SK-N-SH (cell line): Measurements from ENCODE around the gene COQ5. TPM values are rescaled to one million over a fixed set of nuclear protein-coding genes. Genes with fewer than 3 reads are reported as not detected.

Source experiments
- CTCF ChIA-PET: fragments of 300-600, 350-600 bp; formaldehyde crosslinking; extraction: SDS; loops from one replicate; lab custom pipeline; 2021; lab: Yijun Ruan, JAX
- POLR2A ChIA-PET: fragments of 350-600 bp; sonication (Branson Sonifier 250); formaldehyde crosslinking; extraction: SDS; loops from one replicate; lab custom pipeline; 2020; ENCODE audit warnings: antibody characterized with exemption, inconsistent platforms; lab: Yijun Ruan, JAX
- DNase-seq: peaks from one replicate; pipeline ENCODE4 v3.0.0; 2012
- H2AFZ ChIP-seq: fragments of 200-600 bp; sonication (generic); 2 replicates; pipeline ENCODE4 v1.8.1; 2016; ENCODE audit warnings: antibody characterized with exemption, mild to moderate bottlenecking, low read depth
- H3F3A ChIP-seq: fragments of 200-600 bp; sonication (generic); replicated peaks from 2 replicates; pipeline ENCODE3; 2016; ENCODE audit warnings: antibody characterized with exemption, mild to moderate bottlenecking; ENCODE audit not compliant: insufficient read depth
- H3K27ac ChIP-seq, 2 experiments: fragments of 200-500 bp in 1 of 2; fragments of 200-600 bp in 1 of 2; sonication (Bioruptor generic) in 1 of 2; sonication (generic), shearing (Covaris generic) in 1 of 2; 2 replicates each; pipeline versions ENCODE4 v1.5.1 to v1.6.1; 2014 to 2016; ENCODE audit warnings: low read depth in 2 of 2, inconsistent platforms in 1 of 2, low read length in 1 of 2, mild to moderate bottlenecking in 1 of 2, mixed read lengths in 1 of 2
- H3K27me3 ChIP-seq: fragments of 200-600 bp; sonication (generic), shearing (Covaris generic); 2 replicates; pipeline ENCODE4 v1.6.1; 2016; ENCODE audit warnings: mixed run types; ENCODE audit not compliant: insufficient read depth
- H3K36me3 ChIP-seq, 2 experiments: fragments of 200-500 bp in 1 of 2; fragments of 200-600 bp in 1 of 2; sonication (Bioruptor generic) in 1 of 2; sonication (generic) in 1 of 2; replicated peaks in 1 of 2; 2 replicates each; pipeline versions ENCODE3 to v1.5.1; 2014 to 2016; ENCODE audit warnings: low read length in 1 of 2, mild to moderate bottlenecking in 1 of 2; ENCODE audit not compliant: insufficient read depth in 2 of 2, control insufficient read depth in 1 of 2
- H3K4me1 ChIP-seq, 2 experiments: fragments of 200-500 bp in 1 of 2; fragments of 200-600 bp in 1 of 2; sonication (Bioruptor generic) in 1 of 2; sonication (generic), shearing (Covaris generic) in 1 of 2; 2 replicates each; pipeline versions ENCODE4 v1.5.1 to v1.6.1; 2014 to 2016; ENCODE audit warnings: low read depth in 1 of 2, low read length in 1 of 2, mixed run types in 1 of 2; ENCODE audit not compliant: insufficient read depth in 2 of 2, control insufficient read depth in 1 of 2
- H3K4me2 ChIP-seq: fragments of 200-600 bp; sonication (generic), shearing (Covaris generic); 2 replicates; pipeline ENCODE4 v1.6.1; 2017; ENCODE audit warnings: mixed run types
- H3K4me3 ChIP-seq, 2 experiments: fragments of 200-500 bp in 1 of 2; fragments of 200-600 bp in 1 of 2; sonication (Bioruptor generic) in 1 of 2; sonication (generic), shearing (Covaris generic) in 1 of 2; 2 replicates each; pipeline versions ENCODE4 v1.5.1 to v1.8.1; 2014 to 2016; ENCODE audit warnings: low read depth in 2 of 2, inconsistent platforms in 1 of 2, low read length in 1 of 2, mild to moderate bottlenecking in 1 of 2, mixed read lengths in 1 of 2, moderate library complexity in 1 of 2
- H3K79me2 ChIP-seq: fragments of 200-600 bp; sonication (generic); 2 replicates; pipeline ENCODE4 v1.8.1; 2017; ENCODE audit warnings: mild to moderate bottlenecking; ENCODE audit not compliant: insufficient read depth
- H3K9ac ChIP-seq: fragments of 200-600 bp; sonication (generic); 2 replicates; pipeline ENCODE4 v1.6.1; 2017; ENCODE audit warnings: mixed run types
- H3K9me2 ChIP-seq: fragments of 200-600 bp; sonication (generic); 2 replicates; pipeline ENCODE4 v1.6.1; 2017; ENCODE audit warnings: mixed run types
- H3K9me3 ChIP-seq: fragments of 200-600 bp; sonication (generic); 2 replicates; pipeline ENCODE4 v1.6.1; 2017; ENCODE audit warnings: mixed run types, mild to moderate bottlenecking, moderate library complexity
- H4K20me1 ChIP-seq: fragments of 200-600 bp; sonication (generic); 2 replicates; pipeline ENCODE4 v1.6.1; 2017; ENCODE audit warnings: mild to moderate bottlenecking, mixed run types; ENCODE audit not compliant: insufficient read depth
- CHD2 ChIP-seq: fragments of 150-350 bp; IDR thresholded peaks from 2 replicates; pipeline ENCODE4 v1.6.1; 2018; ENCODE audit warnings: low read length; ENCODE audit not compliant: partially characterized antibody
- CTCF ChIP-seq: fragments of 200-600 bp; sonication (generic); IDR thresholded peaks from 2 replicates; pipeline ENCODE4 v1.6.1; 2017; ENCODE audit warnings: antibody characterized with exemption, mild to moderate bottlenecking, moderate library complexity
- EP300 ChIP-seq, 2 experiments: IDR thresholded peaks; 2 replicates each; pipeline versions ENCODE4 v1.4.0 to v1.6.1; 2012; ENCODE audit warnings: borderline replicate concordance in 1 of 2, low read depth in 1 of 2, low read length in 1 of 2
- EZH2phosphoT487 ChIP-seq: fragments of 200-600 bp; sonication (generic); IDR thresholded peaks from 2 replicates; pipeline ENCODE4 v1.6.1; 2017; ENCODE audit warnings: low read depth, mixed run types, mild to moderate bottlenecking, antibody characterized with exemption, moderate library complexity, borderline replicate concordance
- FOSL2 ChIP-seq: IDR thresholded peaks from 2 replicates; pipeline ENCODE4 v1.4.0; 2012; ENCODE audit warnings: low read depth, mild to moderate bottlenecking, moderate library complexity, borderline replicate concordance
- FOXJ3 ChIP-seq: sonication (generic); formaldehyde crosslinking; IDR thresholded peaks from 2 replicates; pipeline ENCODE4 v1.5.1; 2020; ENCODE audit warnings: mild to moderate bottlenecking, missing genetic modification reagents
- FOXM1 ChIP-seq: IDR thresholded peaks from 2 replicates; pipeline ENCODE4 v1.4.0; 2012; ENCODE audit warnings: low read depth, mild to moderate bottlenecking
- GABPA ChIP-seq: IDR thresholded peaks from 2 replicates; pipeline ENCODE4 v1.4.0; 2012; ENCODE audit warnings: low read depth, mild to moderate bottlenecking
- GATA2 ChIP-seq: sonication (generic); formaldehyde crosslinking; IDR thresholded peaks from 2 replicates; pipeline ENCODE4 v1.5.0; 2020; ENCODE audit warnings: mild to moderate bottlenecking, missing genetic modification reagents
- MAX ChIP-seq: IDR thresholded peaks from 2 replicates; pipeline ENCODE4 v1.4.0; 2012; ENCODE audit warnings: low read depth
- MEF2A ChIP-seq: IDR thresholded peaks from 2 replicates; pipeline ENCODE4 v1.4.0; 2012; ENCODE audit warnings: low read depth, borderline replicate concordance
- MXI1 ChIP-seq: IDR thresholded peaks from 2 replicates; pipeline ENCODE4 v1.6.1; 2012; ENCODE audit warnings: mild to moderate bottlenecking, low read depth, low read length, improper control_type of control experiment
- NFIC ChIP-seq: IDR thresholded peaks from 2 replicates; pipeline ENCODE4 v1.4.0; 2012; ENCODE audit warnings: borderline replicate concordance
- PBX3 ChIP-seq: IDR thresholded peaks from 2 replicates; pipeline ENCODE4; 2012
- POLR2AphosphoS5 ChIP-seq: IDR thresholded peaks from 2 replicates; pipeline ENCODE4 v1.6.1; 2012; ENCODE audit warnings: low read depth, low read length
- RAD21 ChIP-seq: IDR thresholded peaks from 2 replicates; pipeline ENCODE4 v1.6.1; 2012; ENCODE audit warnings: mild to moderate bottlenecking, low read length
- RCOR1 ChIP-seq: fragments of 150-350 bp; IDR thresholded peaks from 2 replicates; pipeline ENCODE4 v1.6.1; 2017; ENCODE audit warnings: antibody characterized with exemption, low read length
- RXRA ChIP-seq: IDR thresholded peaks from 2 replicates; pipeline ENCODE4 v1.4.0; 2012; ENCODE audit warnings: low read depth, mild to moderate bottlenecking, borderline replicate concordance
- SIN3A ChIP-seq: IDR thresholded peaks from 2 replicates; pipeline ENCODE4 v1.6.1; 2012; ENCODE audit warnings: low read depth, mild to moderate bottlenecking, low read length, moderate library complexity, borderline replicate concordance
- SMC3 ChIP-seq: IDR thresholded peaks from 2 replicates; pipeline ENCODE4 v1.6.1; 2012; ENCODE audit warnings: low read depth, low read length, improper control_type of control experiment
- TAF1 ChIP-seq: IDR thresholded peaks from 2 replicates; pipeline ENCODE4 v1.6.1; 2012; ENCODE audit warnings: low read depth, mild to moderate bottlenecking, low read length, moderate library complexity, borderline replicate concordance
- TEAD4 ChIP-seq: IDR thresholded peaks from 2 replicates; pipeline ENCODE4 v1.4.0; 2012; ENCODE audit warnings: mild to moderate bottlenecking, borderline replicate concordance; ENCODE audit not compliant: insufficient read depth
- USF1 ChIP-seq: IDR thresholded peaks from 2 replicates; pipeline ENCODE4 v1.4.0; 2012; ENCODE audit warnings: low read depth, borderline replicate concordance
- ZBTB33 ChIP-seq: IDR thresholded peaks from 2 replicates; pipeline ENCODE4 v1.4.0; 2012; ENCODE audit warnings: low read depth, borderline replicate concordance
- WGBS: methylation state at CpG from one replicate; pipeline ENCODE4 v1.1.6; 2017; ENCODE audit warnings: low lambda C conversion rate; 5-methylcytosine and 5-hydroxymethylcytosine counted together
- polyA plus RNA-seq, 3 experiments: library from polyadenylated mRNA; depleted of rRNA; stranded (reverse); fragments of >200 nt; gene quantifications; 2 replicates each; pipeline ENCODE4 v1.2.3, GENCODE V29; 2012

COQ5 gene
- polyA plus RNA-seq, 1 of the 3 experiments (the other 2 are of a cell fraction), result 28.0 TPM

GRCh38 chr12:120468821-120469449, 60.0 kb downstream of the COQ5 start:
- TF ChIP-seq GABPA, result 0 out of 2 replicates have a peak, but pooled peaks have one; percentile 30
- 0 out of 2 replicates have a peak, but pooled peaks have one; percentile 9 for TF ChIP-seq MAX
- 0 out of 2 replicates have a peak, but pooled peaks have one; percentile 29 for TF ChIP-seq FOXM1
- no peak; the same call in 1 of the 2 replicates for TF ChIP-seq CTCF
- TF ChIP-seq RCOR1, result no peak
- TF ChIP-seq FOXJ3 (CRISPR knock-in tag), result no peak
- TF ChIP-seq TEAD4, result no peak
- peak; percentile 70 for TF ChIP-seq CHD2
- no peak for TF ChIP-seq RXRA
- TF ChIP-seq MXI1, result no peak; the same call in 1 of the 2 replicates
- TF ChIP-seq TAF1, result no peak
- no peak for TF ChIP-seq EZH2phosphoT487
- no peak for TF ChIP-seq POLR2AphosphoS5
- TF ChIP-seq FOSL2, result no peak
- no peak for TF ChIP-seq PBX3
- no peak for TF ChIP-seq NFIC
- TF ChIP-seq RAD21, result no peak
- no peak for TF ChIP-seq USF1
- TF ChIP-seq GATA2, result no peak
- no peak for TF ChIP-seq MEF2A
- TF ChIP-seq SIN3A, result 0 out of 2 replicates have a peak, but pooled peaks have one; percentile 5
- no peak for TF ChIP-seq SMC3
- TF ChIP-seq ZBTB33, result no peak
- TF ChIP-seq EP300 (IDR thresholded peaks at IDR 0.05; ENCODE audit: borderline replicate concordance in 1 of 2, low read depth in 1 of 2, low read length in 1 of 2), result no peak
- Histone ChIP-seq H3K4me1 (peaks cover 0 to 8% of the 10 kb centered on the region in 2 experiments; a peak in 1 of 4 replicates), H3K79me2 (peaks cover 84% of the 10 kb centered on the region), H3K27me3 (no peaks in the 10 kb centered on the region), H3F3A (peaks cover 16% of the 10 kb centered on the region), H3K9me2 (no peaks in the 10 kb centered on the region), H3K36me3 (peaks cover 19 to 24% of the 10 kb centered on the region in 2 experiments), H3K4me3 (peak overlapping the region; percentile 78 to 88), H3K9me3 (no peaks in the 10 kb centered on the region), H4K20me1 (peaks cover 46% of the 10 kb centered on the region), H3K4me2 (peak overlapping the region; percentile 94), H2AFZ (no peak overlapping the region; the same call in 1 of the 2 replicates), H3K27ac (peak overlapping the region; percentile 79 to 93), H3K9ac (peak overlapping the region; percentile 87)
- DNase-seq, result peak; percentile 94
- CTCF ChIA-PET, result interaction anchor here (0.6 to 5.3 kb wide), 23 partner anchors 11 to 177 kb away, joined by 3 to 52 read pairs (median 4); partner anchors contain the start of genes COX6A1, DYNLL1, RNF10 and RNU4-2
- 2% methylated on average over 43 of the region's 57 CpGs for WGBS
- POLR2A ChIA-PET, result interaction anchor here (0.6 to 1.9 kb wide), 6 partner anchors 10 to 173 kb away, joined by 3 to 12 read pairs (median 4); partner anchors contain the start of genes COQ5 and DYNLL1
